ENCODE measurements around the gene ATP8A2.

The ATP8A2 gene

GRCh38 chr13:25990801-25991200, 619.0 kb downstream of the ATP8A2 start:
- TF ChIP-seq CTCF (conservative IDR thresholded peaks at IDR 0.05), result no peak
- no peak for TF ChIP-seq ZFX (IDR thresholded peaks at IDR 0.05)
- no peak overlapping the region for H3K27ac ChIP-seq

GRCh38 chr13:25992076-25992475, 620.3 kb downstream of the ATP8A2 start:
- H3K27ac ChIP-seq, result no peak overlapping the region
- TF ChIP-seq CTCF (conservative IDR thresholded peaks at IDR 0.05) (no peak), ZFX (IDR thresholded peaks at IDR 0.05) (no peak)

- TF ChIP-seq CTCF (conservative IDR thresholded peaks at IDR 0.05) (no peak), ZFX (IDR thresholded peaks at IDR 0.05) (no peak)
- H3K27ac ChIP-seq, result no peak overlapping the region
Observed at GRCh38 chr13:26007261-26008125, 635.7 kb downstream of the ATP8A2 start.

- H3K27ac ChIP-seq, result no peak overlapping the region
- TF ChIP-seq ZFX (IDR thresholded peaks at IDR 0.05) (no peak), CTCF (conservative IDR thresholded peaks at IDR 0.05) (no peak)
Observed at GRCh38 chr13:26010487-26011207, 638.9 kb downstream of the ATP8A2 start.

- TF ChIP-seq ZFX (IDR thresholded peaks at IDR 0.05), result no peak
- TF ChIP-seq CTCF (conservative IDR thresholded peaks at IDR 0.05), result no peak
- no peak overlapping the region for H3K27ac ChIP-seq
Observed at GRCh38 chr13:26011208-26011573, 639.4 kb downstream of the ATP8A2 start.

GRCh38 chr13:26011996-26012821, 640.4 kb downstream of the ATP8A2 start:
- no peak overlapping the region for H3K27ac ChIP-seq
- TF ChIP-seq CTCF (conservative IDR thresholded peaks at IDR 0.05), result no peak
- TF ChIP-seq ZFX (IDR thresholded peaks at IDR 0.05), result no peak
